CD8-positive, alpha-beta memory T cell (primary cell): ENCODE measurements around the gene CKAP5. TPM values are rescaled to one million over a fixed set of nuclear protein-coding genes. Genes with fewer than 3 reads are reported as not detected.

ENCODE experiments used
- CTCF ChIA-PET: fragments of 350-600 bp; sonication (Branson Sonifier 250); formaldehyde crosslinking; loops from one replicate; lab custom pipeline; 2021; ENCODE audit warnings: antibody characterized with exemption; lab: Charles Lee
- POLR2A ChIA-PET: fragments of 350-600 bp; sonication (Branson Sonifier 250); formaldehyde crosslinking; loops from one replicate; lab custom pipeline; 2021; ENCODE audit warnings: antibody characterized with exemption; lab: Charles Lee
- DNase-seq, 5 donors: peaks; one replicate each; pipeline versions ENCODE4 v3.0.0 to v3.0.0-alpha.2; 2020 to 2022; ENCODE audit warnings: mixed read lengths in 1 of 5
- H3K27ac ChIP-seq: one replicate; pipeline ENCODE4 v1.7.0; 2013; ENCODE audit warnings: low read depth, mild to moderate bottlenecking, low read length, moderate library complexity
- H3K27me3 ChIP-seq: 2 replicates; pipeline ENCODE4 v1.7.0; 2013; ENCODE audit warnings: low read length, mild to moderate bottlenecking; ENCODE audit not compliant: insufficient read depth, poor library complexity, severe bottlenecking
- H3K36me3 ChIP-seq: 2 replicates; pipeline ENCODE4 v1.7.0; 2013; ENCODE audit warnings: mild to moderate bottlenecking, low read length, moderate library complexity; ENCODE audit not compliant: insufficient read depth
- H3K4me1 ChIP-seq: 2 replicates; pipeline ENCODE4 v1.7.0; 2013; ENCODE audit warnings: mild to moderate bottlenecking, low read length, moderate library complexity; ENCODE audit not compliant: insufficient read depth
- H3K4me3 ChIP-seq: 2 replicates; pipeline ENCODE4 v1.7.0; 2013; ENCODE audit warnings: mild to moderate bottlenecking, low read length
- H3K9me3 ChIP-seq: 2 replicates; pipeline ENCODE4 v1.7.0; 2013; ENCODE audit warnings: mild to moderate bottlenecking, low read length
- H3K27ac Mint-ChIP-seq, 8 donors: one replicate each; pipeline ENCODE4 v1.8.0; 2020 to 2021; ENCODE audit warnings: mixed read lengths in 8 of 8, mild to moderate bottlenecking in 6 of 8, inconsistent platforms in 3 of 8, moderate library complexity in 3 of 8
- H3K27me3 Mint-ChIP-seq, 2 donors: one replicate each; pipeline ENCODE4 v1.8.0; 2020 to 2021; ENCODE audit warnings: mixed read lengths in 2 of 2, mild to moderate bottlenecking in 1 of 2, moderate library complexity in 1 of 2
- H3K36me3 Mint-ChIP-seq, 3 donors: one replicate each; pipeline ENCODE4 v1.8.0; 2020 to 2021; ENCODE audit warnings: mixed read lengths in 3 of 3, inconsistent platforms in 1 of 3, mild to moderate bottlenecking in 1 of 3
- H3K4me1 Mint-ChIP-seq, 3 donors: one replicate each; pipeline ENCODE4 v1.8.0; 2020 to 2021; ENCODE audit warnings: mixed read lengths in 3 of 3, inconsistent platforms in 1 of 3, mild to moderate bottlenecking in 1 of 3
- H3K4me3 Mint-ChIP-seq, 7 donors: one replicate each; pipeline ENCODE4 v1.8.0; 2020 to 2021; ENCODE audit warnings: mixed read lengths in 7 of 7, mild to moderate bottlenecking in 6 of 7, moderate library complexity in 4 of 7, inconsistent platforms in 2 of 7
- H3K9me3 Mint-ChIP-seq, 5 donors: one replicate each; pipeline ENCODE4 v1.8.0; 2020 to 2022; ENCODE audit warnings: mixed read lengths in 5 of 5, mild to moderate bottlenecking in 3 of 5, moderate library complexity in 2 of 5, inconsistent platforms in 1 of 5
- polyA plus RNA-seq: library from polyadenylated mRNA; unstranded; fragments of 300-500 nt; fragmentation: Illumina TruSeq; gene quantifications from one replicate; pipeline ENCODE4 v1.2.3, GENCODE V29; 2021
- total RNA-seq, 2 experiments: library from RNA; stranded (reverse); gene quantifications; one replicate each; pipeline ENCODE4 v1.2.3, GENCODE V29; 2021

CKAP5 gene
- total and polyA plus RNA-seq, 3 experiments from 2014 or later, result 14.2 to 127 (median 114) TPM

- Mint-ChIP-seq H3K36me3 (peaks cover 5 to 70% (median 8%) of the 10 kb centered on the region in 3 donors), H3K4me1 (peaks cover 27 to 47% (median 30%) of the 10 kb centered on the region in 3 donors), H3K4me3 (no peak overlapping the region), H3K27me3 (peaks cover 0 to 1% of the 10 kb centered on the region in 2 donors), H3K9me3 (no peaks in the 10 kb centered on the region), H3K27ac (peak overlapping the region in 1 of 8 donors; percentile 15)
- POLR2A ChIA-PET, result interaction anchor here (0.7 kb wide), 1 partner anchor 61 kb away, joined by 5 read pairs; no protein-coding TSS in a partner anchor
- Histone ChIP-seq H3K27me3 (no peaks in the 10 kb centered on the region), H3K4me3 (no peak overlapping the region), H3K9me3 (no peaks in the 10 kb centered on the region), H3K4me1 (peaks cover 26% of the 10 kb centered on the region), H3K27ac (no peak overlapping the region), H3K36me3 (peaks cover 28% of the 10 kb centered on the region)
- no peak for DNase-seq
- CTCF ChIA-PET, result interaction anchor here (0.9 kb wide), 1 partner anchor 76 kb away, joined by 4 read pairs; the partner anchor contains the start of genes ATG13 and HARBI1
Observed at GRCh38 chr11:46693597-46694012, 152.5 kb downstream of the CKAP5 start.

Other genes starting within 250 kb of the CKAP5 start
- 1 to 10 TPM; 4.6 to 5.3 TPM for gene HARBI1, start 229.1 kb downstream of the CKAP5 start, total RNA-seq
- 12.9 TPM for gene HARBI1, start 229.1 kb downstream of the CKAP5 start, polyA plus RNA-seq
- 10 to 100 TPM; 67.9 to 69.6 TPM for gene ATG13, start 228.7 kb downstream of the CKAP5 start, total RNA-seq
- 81.6 TPM for gene ATG13, start 228.7 kb downstream of the CKAP5 start, polyA plus RNA-seq
- 10 to 100 TPM; 56.8 TPM for gene ARHGAP1, start 145.7 kb downstream of the CKAP5 start, total RNA-seq
- 76.1 TPM for gene ARHGAP1, start 145.7 kb downstream of the CKAP5 start, polyA plus RNA-seq
- 10 to 100 TPM; 13.2 to 14.4 TPM for gene ZNF408, start 145.2 kb downstream of the CKAP5 start, total RNA-seq
- 9.6 TPM for gene ZNF408, start 145.2 kb downstream of the CKAP5 start, polyA plus RNA-seq
- gene F2, start 127.1 kb downstream of the CKAP5 start, total RNA-seq, result not detected
- gene F2, start 127.1 kb downstream of the CKAP5 start, polyA plus RNA-seq, result not detected
- gene LRP4, start 72.3 kb upstream of the CKAP5 start, total RNA-seq, result under 1 TPM; 0.27 to 0.35 TPM
- not detected for gene LRP4, start 72.3 kb upstream of the CKAP5 start, polyA plus RNA-seq
- 10 to 100 TPM; 16.9 to 18.4 TPM for gene CSTPP1, start 90.5 kb upstream of the CKAP5 start, total RNA-seq
- gene CSTPP1, start 90.5 kb upstream of the CKAP5 start, polyA plus RNA-seq, result 19.7 TPM